HepG2 (cell line): ENCODE data around the gene CD180. TPM values are rescaled to one million over a fixed set of nuclear protein-coding genes. Genes with fewer than 3 reads are reported as not detected.

ENCODE experiments used
- ARID4A ChIP-seq: sonication (generic); formaldehyde crosslinking; IDR thresholded peaks from 2 replicates; pipeline ENCODE4 v1.5.0; 2020; ENCODE audit warnings: mild to moderate bottlenecking, missing genetic modification reagents, borderline replicate concordance
- CCAR2 ChIP-seq: fragments of 200-400 bp; formaldehyde crosslinking; optimal IDR thresholded peaks from 2 replicates; pipeline ENCODE3; 2018; ENCODE audit warnings: low read depth, mild to moderate bottlenecking, low read length, moderate library complexity
- DMAP1 ChIP-seq: IDR thresholded peaks from 2 replicates; pipeline ENCODE4 v1.6.1; 2016
- ERF ChIP-seq: IDR thresholded peaks from 2 replicates; pipeline ENCODE4 v1.6.1; 2018; ENCODE audit warnings: missing biosample characterization, missing genetic modification reagents
- FOXA3 ChIP-seq: IDR thresholded peaks from 2 replicates; pipeline ENCODE4 v1.6.1; 2016; ENCODE audit warnings: missing genetic modification reagents, missing compliant biosample characterization
- FOXP4 ChIP-seq: sonication (generic); formaldehyde crosslinking; IDR thresholded peaks from 2 replicates; pipeline ENCODE4 v1.4.0; 2020; ENCODE audit warnings: missing genetic modification reagents
- GFI1 ChIP-seq: sonication (generic); formaldehyde crosslinking; IDR thresholded peaks from 2 replicates; pipeline ENCODE4 v1.5.0; 2020; ENCODE audit warnings: missing genetic modification reagents, mild to moderate bottlenecking, borderline replicate concordance
- IRF9 ChIP-seq: sonication (generic); formaldehyde crosslinking; IDR thresholded peaks from 2 replicates; pipeline ENCODE4 v1.8.0; 2022; ENCODE audit warnings: missing genetic modification reagents, mild to moderate bottlenecking, borderline replicate concordance
- KAT8 ChIP-seq: IDR thresholded peaks from 2 replicates; pipeline ENCODE4 v1.6.1; 2016; ENCODE audit warnings: missing genetic modification reagents, missing compliant biosample characterization
- RCOR2 ChIP-seq: IDR thresholded peaks from 2 replicates; pipeline ENCODE4 v1.6.1; 2016; ENCODE audit warnings: missing biosample characterization, missing genetic modification reagents
- RERE ChIP-seq: IDR thresholded peaks from 2 replicates; pipeline ENCODE4 v1.6.1; 2016; ENCODE audit warnings: low read depth, missing genetic modification reagents, missing compliant biosample characterization
- ZBTB38 ChIP-seq: sonication (generic); formaldehyde crosslinking; IDR thresholded peaks from 2 replicates; pipeline ENCODE4 v1.5.1; 2020; ENCODE audit warnings: mild to moderate bottlenecking, missing genetic modification reagents
- ZNF12 ChIP-seq: sonication (generic); formaldehyde crosslinking; IDR thresholded peaks from 2 replicates; pipeline ENCODE4 v1.5.0; 2020; ENCODE audit warnings: missing genetic modification reagents
- ZNF350 ChIP-seq: sonication (generic); formaldehyde crosslinking; IDR thresholded peaks from 2 replicates; pipeline ENCODE4 v1.4.0; 2020; ENCODE audit warnings: mild to moderate bottlenecking, low read depth, missing genetic modification reagents, borderline replicate concordance
- ZNF607 ChIP-seq: sonication (generic); formaldehyde crosslinking; IDR thresholded peaks from 2 replicates; pipeline ENCODE4 v1.5.1; 2020; ENCODE audit warnings: missing genetic modification reagents, mild to moderate bottlenecking, borderline replicate concordance
- polyA plus RNA-seq, 8 experiments: library from polyadenylated mRNA; depleted of rRNA in 3 of 8; stranded (reverse) in 7 of 8; unstranded in 1 of 8; fragments of >200 nt; fragmentation: Illumina TruSeq in 4 of 8; extraction: Trizol in 4 of 8; gene quantifications; 2 replicates each; pipeline versions ENCODE4 v1.2.1 to v1.2.3, GENCODE V29; 2011 to 2016; ENCODE audit warnings: low read depth in 4 of 8, missing spikeins in 1 of 8, mixed read lengths in 1 of 8; ENCODE audit not compliant: insufficient read depth in 1 of 8
- total RNA-seq, 5 experiments: library from RNA; depleted of rRNA; stranded (reverse); fragments of >200 nt; fragmentation: Illumina TruSeq; extraction: Trizol; gene quantifications; 2 replicates each; pipeline ENCODE4 v1.2.3, GENCODE V29; 2016; ENCODE audit warnings: low read depth in 1 of 5

CD180 gene
- total and polyA plus RNA-seq, 2 of the 13 experiments (the other 11 are each of a cell fraction or from before 2014, with no cell fraction given): not detected

- TF ChIP-seq ARID4A (CRISPR knock-in tag) (peak; percentile 46; the same call in 1 of the 2 replicates), DMAP1 (CRISPR knock-in tag) (peak; percentile 62; the same call in 1 of the 2 replicates), FOXA3 (CRISPR knock-in tag) (no peak; the same call in 1 of the 2 replicates), ZBTB38 (CRISPR knock-in tag) (no peak; the same call in 1 of the 2 replicates), ZNF12 (0 out of 2 replicates have a peak, but pooled peaks have one; percentile 18), GFI1 (CRISPR knock-in tag) (no peak), KAT8 (peak; percentile 33; the same call in 1 of the 2 replicates), RCOR2 (CRISPR knock-in tag) (0 out of 2 replicates have a peak, but pooled peaks have one; percentile 23), ERF (CRISPR knock-in tag) (0 out of 2 replicates have a peak, but pooled peaks have one; percentile 28), CCAR2 (no peak), ZNF607 (CRISPR knock-in tag) (no peak), ZNF350 (CRISPR knock-in tag) (peak; percentile 30; the same call in 1 of the 2 replicates), RERE (no peak), IRF9 (CRISPR knock-in tag) (peak; percentile 53; the same call in 1 of the 2 replicates), FOXP4 (CRISPR knock-in tag) (peak; percentile 45; the same call in 1 of the 2 replicates)
Observed at GRCh38 chr5:67215519-67216471, 19.2 kb upstream of the CD180 start (continued).
